Measurements from ENCODE around the gene ELL2. TPM values are rescaled to one million over a fixed set of nuclear protein-coding genes. Genes with fewer than 3 reads are reported as not detected.

ELL2 gene
- total and polyA plus RNA-seq, 2 donors from 2014 or later, result 10.1 to 37.2 TPM

DNA sequence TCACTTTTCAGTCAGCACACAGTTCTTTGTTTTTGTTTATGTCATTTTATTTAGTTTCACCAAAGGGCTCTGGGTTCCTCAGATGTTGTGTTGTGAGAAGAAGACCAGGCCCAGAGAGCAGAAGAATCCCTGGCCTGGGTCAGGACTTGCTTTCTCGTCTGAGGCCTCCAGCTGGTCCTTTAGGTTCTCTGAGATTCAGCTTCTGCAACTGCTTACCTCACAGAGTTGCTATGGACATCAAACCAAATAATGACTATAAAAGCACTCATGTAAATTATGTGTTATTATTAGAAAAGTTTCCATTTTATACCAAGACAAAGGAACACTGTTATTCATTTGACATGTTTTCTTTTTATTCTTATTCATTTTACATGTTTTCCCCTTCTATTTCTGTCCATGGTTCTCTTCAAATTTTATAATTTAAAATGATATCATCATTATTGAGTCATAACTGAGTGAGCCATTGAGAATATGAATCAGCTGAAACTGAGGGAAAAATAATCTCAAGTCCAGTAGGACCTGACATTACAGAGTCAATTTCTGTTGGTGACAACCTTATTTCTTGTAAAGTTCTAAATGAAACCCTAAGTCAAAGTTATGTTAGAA, 95.1 kb downstream of the ELL2 start:
- TF ChIP-seq CTCF (IDR thresholded peaks at IDR 0.05; ENCODE audit: borderline replicate concordance, extremely low read depth, insufficient read depth), result no peak
- DNase-seq, result no peak
- Histone ChIP-seq H3K9me3 (ENCODE audit: control insufficient read depth in 2 of 3, insufficient read depth in 1 of 3, low read length in 3 of 3) (no peaks in the 10 kb centered on the region), H3K27ac (ENCODE audit: low read depth in 2 of 2, low read length in 2 of 2) (no peak overlapping the region), H3K27me3 (ENCODE audit: control insufficient read depth, insufficient read depth, low read length) (no peaks in the 10 kb centered on the region), H3K4me3 (ENCODE audit: low read length in 3 of 3) (no peak overlapping the region), H3K4me1 (ENCODE audit: control insufficient read depth in 2 of 3, insufficient read depth in 2 of 3, low read depth in 1 of 3, low read length in 3 of 3) (peaks cover 0 to 3% (median 0%) of the 10 kb centered on the region in 3 donors), H3K9ac (ENCODE audit: low read length in 3 of 3) (no peak overlapping the region), H3K36me3 (ENCODE audit: control insufficient read depth in 2 of 3, insufficient read depth in 3 of 3, low read length in 3 of 3) (no peaks in the 10 kb centered on the region)
- no peak for FAIRE-seq
- intact Hi-C loops (cut with DNase I), result no loop called here

- H3K27me3 ChIP-seq (ENCODE audit: control insufficient read depth, insufficient read depth, low read length), result no peaks in the 10 kb centered on the region
- no peaks in the 10 kb centered on the region for H3K36me3 ChIP-seq (ENCODE audit: control insufficient read depth in 2 of 3, insufficient read depth in 3 of 3, low read length in 3 of 3)
- no peak overlapping the region for H3K27ac ChIP-seq (ENCODE audit: low read depth in 2 of 2, low read length in 2 of 2)
- intact Hi-C loops (cut with DNase I), result no loop called here
- peaks cover 0 to 3% (median 0%) of the 10 kb centered on the region in 3 donors for H3K4me1 ChIP-seq (ENCODE audit: control insufficient read depth in 2 of 3, insufficient read depth in 2 of 3, low read depth in 1 of 3, low read length in 3 of 3)
- H3K9me3 ChIP-seq (ENCODE audit: control insufficient read depth in 2 of 3, insufficient read depth in 1 of 3, low read length in 3 of 3), result no peaks in the 10 kb centered on the region
- DNase-seq (no peak), FAIRE-seq (no peak)
- H3K9ac ChIP-seq (ENCODE audit: low read length in 3 of 3), result no peak overlapping the region
- H3K4me3 ChIP-seq (ENCODE audit: low read length in 3 of 3), result no peak overlapping the region
- no peak for TF ChIP-seq CTCF (IDR thresholded peaks at IDR 0.05; ENCODE audit: borderline replicate concordance, extremely low read depth, insufficient read depth)
Measured at GRCh38 chr5:95864944-95865504, 96.6 kb downstream of the ELL2 start.

- Histone ChIP-seq H3K4me1 (ENCODE audit: control insufficient read depth in 2 of 3, insufficient read depth in 2 of 3, low read depth in 1 of 3, low read length in 3 of 3) (peaks cover 0 to 3% (median 0%) of the 10 kb centered on the region in 3 donors), H3K27ac (ENCODE audit: low read depth in 2 of 2, low read length in 2 of 2) (no peak overlapping the region), H3K27me3 (ENCODE audit: control insufficient read depth, insufficient read depth, low read length) (no peaks in the 10 kb centered on the region), H3K36me3 (ENCODE audit: control insufficient read depth in 2 of 3, insufficient read depth in 3 of 3, low read length in 3 of 3) (no peaks in the 10 kb centered on the region), H3K4me3 (ENCODE audit: low read length in 3 of 3) (no peak overlapping the region), H3K9ac (ENCODE audit: low read length in 3 of 3) (no peak overlapping the region), H3K9me3 (ENCODE audit: control insufficient read depth in 2 of 3, insufficient read depth in 1 of 3, low read length in 3 of 3) (no peaks in the 10 kb centered on the region)
- no peak for FAIRE-seq
- TF ChIP-seq CTCF (IDR thresholded peaks at IDR 0.05; ENCODE audit: borderline replicate concordance, extremely low read depth, insufficient read depth), result no peak
- intact Hi-C loops (cut with DNase I), result no loop called here
- DNase-seq, result no peak
Measured at GRCh38 chr5:95864456-95864855, 97.2 kb downstream of the ELL2 start.
